ENCODE results near the gene ONECUT2.

The ONECUT2 gene

DNA sequence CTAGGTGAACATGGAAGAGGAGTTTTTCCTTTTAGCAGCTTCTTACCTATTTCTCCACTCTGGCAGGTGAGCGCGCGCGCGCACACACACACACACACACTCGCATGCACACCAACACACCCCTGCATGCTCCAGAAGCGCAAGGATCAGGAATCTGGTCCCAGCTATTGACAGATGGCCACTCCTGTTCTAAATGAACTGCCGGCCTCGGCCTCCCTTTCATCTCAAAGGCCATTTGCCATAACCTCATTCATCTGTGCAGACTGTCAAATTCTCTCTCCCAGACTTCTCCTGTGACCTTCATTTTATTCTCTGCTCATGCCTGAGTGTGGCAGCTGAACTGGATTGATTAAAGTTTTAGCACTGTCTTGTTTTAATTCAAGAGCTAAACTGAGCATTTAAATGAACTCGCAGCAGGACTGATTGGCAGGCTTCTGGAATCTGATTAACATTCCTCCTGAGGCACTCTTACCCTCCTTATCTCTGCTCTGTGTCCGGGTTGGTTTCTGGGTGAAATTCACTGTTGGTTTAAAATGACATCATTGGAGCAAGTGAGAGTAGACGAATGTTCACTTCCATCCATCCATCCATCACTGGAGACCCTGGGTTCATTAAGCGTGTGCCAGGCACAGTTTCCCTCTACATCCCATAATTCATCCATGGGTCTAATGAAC lies 92.5 kb downstream of the ONECUT2 start:
- no peaks in the 10 kb centered on the region for H3K27me3 ChIP-seq (ENCODE audit: insufficient read depth, low read length, poor library complexity)
- no peak overlapping the region for H3K27ac ChIP-seq (ENCODE audit: low read length)
- ATAC-seq (ENCODE audit: insufficient read depth, low read depth) (no peak), DNase-seq (no peak)
- H2AFZ ChIP-seq (ENCODE audit: low read depth, low read length): no peak overlapping the region
- no peak for TF ChIP-seq EZH2 (IDR thresholded peaks at IDR 0.05; ENCODE audit: borderline replicate concordance, low read depth, low read length, severe bottlenecking)
- TF ChIP-seq, protein P1, sequence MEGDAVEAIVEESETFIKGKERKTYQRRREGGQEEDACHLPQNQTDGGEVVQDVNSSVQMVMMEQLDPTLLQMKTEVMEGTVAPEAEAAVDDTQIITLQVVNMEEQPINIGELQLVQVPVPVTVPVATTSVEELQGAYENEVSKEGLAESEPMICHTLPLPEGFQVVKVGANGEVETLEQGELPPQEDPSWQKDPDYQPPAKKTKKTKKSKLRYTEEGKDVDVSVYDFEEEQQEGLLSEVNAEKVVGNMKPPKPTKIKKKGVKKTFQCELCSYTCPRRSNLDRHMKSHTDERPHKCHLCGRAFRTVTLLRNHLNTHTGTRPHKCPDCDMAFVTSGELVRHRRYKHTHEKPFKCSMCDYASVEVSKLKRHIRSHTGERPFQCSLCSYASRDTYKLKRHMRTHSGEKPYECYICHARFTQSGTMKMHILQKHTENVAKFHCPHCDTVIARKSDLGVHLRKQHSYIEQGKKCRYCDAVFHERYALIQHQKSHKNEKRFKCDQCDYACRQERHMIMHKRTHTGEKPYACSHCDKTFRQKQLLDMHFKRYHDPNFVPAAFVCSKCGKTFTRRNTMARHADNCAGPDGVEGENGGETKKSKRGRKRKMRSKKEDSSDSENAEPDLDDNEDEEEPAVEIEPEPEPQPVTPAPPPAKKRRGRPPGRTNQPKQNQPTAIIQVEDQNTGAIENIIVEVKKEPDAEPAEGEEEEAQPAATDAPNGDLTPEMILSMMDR (IDR thresholded peaks at IDR 0.05; ENCODE audit: borderline replicate concordance, extremely low read depth, low read length, poor library complexity, severe bottlenecking): no peak
- no peak overlapping the region for H3K9ac ChIP-seq (ENCODE audit: low read depth, low read length)
- no peaks in the 10 kb centered on the region for H3K79me2 ChIP-seq (ENCODE audit: insufficient read depth, low read length)
- H3K36me3 ChIP-seq (ENCODE audit: insufficient read depth, low read length): no peaks in the 10 kb centered on the region
- H4K20me1 ChIP-seq (ENCODE audit: insufficient read depth, low read length): no peaks in the 10 kb centered on the region
- H3K9me3 ChIP-seq (ENCODE audit: insufficient read depth, low read length, severe bottlenecking): no peaks in the 10 kb centered on the region
- no peaks in the 10 kb centered on the region for H3K4me1 ChIP-seq (ENCODE audit: insufficient read depth, low read length)
- no peak overlapping the region for H3K4me3 ChIP-seq (ENCODE audit: low read depth in 1 of 2, low read length in 2 of 2)
- H3K4me2 ChIP-seq (ENCODE audit: insufficient read depth, low read length): no peak overlapping the region

DNA sequence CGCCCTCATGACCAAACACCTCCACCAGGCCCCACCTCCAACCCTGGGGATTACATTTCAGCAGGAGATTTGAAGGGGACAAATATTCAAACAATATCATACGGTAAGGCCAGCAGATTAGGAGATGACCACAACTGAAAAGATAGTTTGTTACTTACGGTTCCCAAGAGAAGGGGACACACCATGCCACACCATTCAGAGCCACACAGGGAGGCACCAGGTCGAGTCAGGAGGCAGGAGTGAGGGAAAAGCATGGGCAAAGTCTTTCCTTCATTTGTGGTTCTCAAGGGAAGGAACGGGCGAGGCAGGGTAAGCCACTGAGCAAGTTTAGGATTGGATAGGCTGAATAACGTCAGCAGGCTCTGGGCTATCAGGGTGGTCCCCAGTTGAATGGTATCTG lies 94.0 kb downstream of the ONECUT2 start:
- H3K79me2 ChIP-seq (ENCODE audit: insufficient read depth, low read length): no peaks in the 10 kb centered on the region
- DNase-seq (no peak), ATAC-seq (ENCODE audit: insufficient read depth, low read depth) (no peak)
- TF ChIP-seq EZH2 (IDR thresholded peaks at IDR 0.05; ENCODE audit: borderline replicate concordance, low read depth, low read length, severe bottlenecking): no peak
- TF ChIP-seq, protein P1 (IDR thresholded peaks at IDR 0.05; ENCODE audit: borderline replicate concordance, extremely low read depth, low read length, poor library complexity, severe bottlenecking): no peak
- no peaks in the 10 kb centered on the region for H3K4me1 ChIP-seq (ENCODE audit: insufficient read depth, low read length)
- no peaks in the 10 kb centered on the region for H3K27me3 ChIP-seq (ENCODE audit: insufficient read depth, low read length, poor library complexity)
- no peaks in the 10 kb centered on the region for H4K20me1 ChIP-seq (ENCODE audit: insufficient read depth, low read length)
- H3K9ac ChIP-seq (ENCODE audit: low read depth, low read length): no peak overlapping the region
- no peak overlapping the region for H2AFZ ChIP-seq (ENCODE audit: low read depth, low read length)
- H3K36me3 ChIP-seq (ENCODE audit: insufficient read depth, low read length): no peaks in the 10 kb centered on the region
- H3K27ac ChIP-seq (ENCODE audit: low read length): no peak overlapping the region
- H3K4me2 ChIP-seq (ENCODE audit: insufficient read depth, low read length): no peak overlapping the region
- no peak overlapping the region for H3K4me3 ChIP-seq (ENCODE audit: low read depth in 1 of 2, low read length in 2 of 2)
- no peaks in the 10 kb centered on the region for H3K9me3 ChIP-seq (ENCODE audit: insufficient read depth, low read length, severe bottlenecking)

DNA sequence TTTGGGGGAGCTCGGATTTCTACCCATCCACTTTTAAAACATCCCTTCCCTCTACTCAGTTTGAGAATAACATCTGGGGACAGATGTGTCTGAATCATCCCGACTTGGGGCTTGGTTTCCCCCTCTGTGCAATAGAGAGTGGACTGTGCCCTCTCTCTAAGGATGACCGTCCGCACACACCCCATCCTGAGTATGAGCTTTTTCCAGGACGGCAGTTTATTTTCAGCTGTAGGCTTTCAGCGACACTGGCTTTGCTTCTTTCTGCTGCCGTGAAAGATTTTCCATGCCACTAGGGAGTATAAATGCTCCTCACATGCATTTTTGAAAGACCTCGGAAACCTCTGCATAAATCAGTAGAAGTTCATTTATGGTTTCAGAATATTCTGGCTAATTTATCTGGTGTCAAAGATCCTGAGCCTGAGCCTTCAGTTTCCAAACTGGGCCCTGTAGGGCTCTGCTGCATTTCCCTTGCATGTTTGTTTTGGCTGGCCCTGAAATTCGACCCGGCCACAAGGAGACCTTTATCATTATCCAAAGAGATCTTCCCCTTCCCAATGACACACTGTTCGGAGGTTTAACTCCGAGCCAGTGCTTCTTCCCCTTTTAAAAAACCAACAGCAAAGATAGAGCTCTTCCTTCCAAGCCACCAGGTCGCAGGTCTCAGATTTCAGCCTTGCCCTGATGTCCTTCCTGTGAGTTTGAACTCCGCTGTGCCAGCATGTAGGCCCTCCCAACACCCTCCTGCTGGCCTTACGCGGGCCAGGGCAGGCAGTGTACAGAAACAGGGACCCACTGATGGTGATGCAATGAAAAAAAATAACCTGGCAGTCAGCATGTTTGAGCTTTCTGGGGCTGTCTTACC lies 98.1 kb downstream of the ONECUT2 start:
- H3K4me3 ChIP-seq (ENCODE audit: low read depth in 1 of 2, low read length in 2 of 2): no peak overlapping the region
- H3K9me3 ChIP-seq (ENCODE audit: insufficient read depth, low read length, severe bottlenecking): no peaks in the 10 kb centered on the region
- H2AFZ ChIP-seq (ENCODE audit: low read depth, low read length): no peak overlapping the region
- peaks cover 7% of the 10 kb centered on the region for H3K27me3 ChIP-seq (ENCODE audit: insufficient read depth, low read length, poor library complexity)
- H3K4me1 ChIP-seq (ENCODE audit: insufficient read depth, low read length): no peaks in the 10 kb centered on the region
- H3K9ac ChIP-seq (ENCODE audit: low read depth, low read length): no peak overlapping the region
- H3K36me3 ChIP-seq (ENCODE audit: insufficient read depth, low read length): no peaks in the 10 kb centered on the region
- no peak for DNase-seq
- H3K4me2 ChIP-seq (ENCODE audit: insufficient read depth, low read length): no peak overlapping the region
- TF ChIP-seq, protein P1 (IDR thresholded peaks at IDR 0.05; ENCODE audit: borderline replicate concordance, extremely low read depth, low read length, poor library complexity, severe bottlenecking): no peak
- no peak for TF ChIP-seq EZH2 (IDR thresholded peaks at IDR 0.05; ENCODE audit: borderline replicate concordance, low read depth, low read length, severe bottlenecking)
- H3K79me2 ChIP-seq (ENCODE audit: insufficient read depth, low read length): no peaks in the 10 kb centered on the region
- H4K20me1 ChIP-seq (ENCODE audit: insufficient read depth, low read length): no peaks in the 10 kb centered on the region
- ATAC-seq (ENCODE audit: insufficient read depth, low read depth): no peak
- H3K27ac ChIP-seq (ENCODE audit: low read length): no peak overlapping the region

Measured in DND-41 (cell line).